GM19025 (cell line): ENCODE data around the gene ZNF319.

Experiments
- ATAC-seq: cut with Tn5 transposase; IDR thresholded peaks from one replicate; pipeline ENCODE4 v1.9.1; 2021; ENCODE audit warnings: mild to moderate bottlenecking, low read depth, moderate library complexity; ENCODE audit not compliant: unreplicated experiment

The ZNF319 gene

GRCh38 chr16:57998992-57999365 is 1.5 kb downstream of the ZNF319 start:
- ATAC-seq = no peak

GRCh38 chr16:57998486-57998885 is 2.0 kb downstream of the ZNF319 start:
- ATAC-seq = no peak

GRCh38 chr16:57997528-57998265 is 2.8 kb downstream of the ZNF319 start:
- no peak for ATAC-seq

GRCh38 chr16:57997176-57997527 is 3.3 kb downstream of the ZNF319 start:
- no peak for ATAC-seq

GRCh38 chr16:57996406-57997175 is 3.9 kb downstream of the ZNF319 start:
- ATAC-seq = no peak

GRCh38 chr16:57995721-57996405 is 4.6 kb downstream of the ZNF319 start:
- no peak for ATAC-seq

GRCh38 chr16:57994778-57995177 is 5.7 kb downstream of the ZNF319 start:
- no peak for ATAC-seq

GRCh38 chr16:57994361-57994760 is 6.1 kb downstream of the ZNF319 start:
- no peak for ATAC-seq

- ATAC-seq = no peak
Measured at GRCh38 chr16:57993897-57994296, 6.6 kb downstream of the ZNF319 start.

- no peak for ATAC-seq
Measured at GRCh38 chr16:57993438-57993837, 7.0 kb downstream of the ZNF319 start.

- no peak for ATAC-seq
Measured at GRCh38 chr16:57992084-57992483, 8.4 kb downstream of the ZNF319 start.

GRCh38 chr16:57991551-57992059 is 8.9 kb downstream of the ZNF319 start:
- ATAC-seq = no peak

- no peak for ATAC-seq
Measured at GRCh38 chr16:57988929-57989328, 11.5 kb downstream of the ZNF319 start.

GRCh38 chr16:57987441-57988177 is 12.9 kb downstream of the ZNF319 start:
- no peak for ATAC-seq

GRCh38 chr16:57986196-57986595 is 14.3 kb downstream of the ZNF319 start:
- ATAC-seq = no peak

GRCh38 chr16:57985204-57986181 is 15.0 kb downstream of the ZNF319 start:
- ATAC-seq = no peak

GRCh38 chr16:57984443-57985203 is 15.8 kb downstream of the ZNF319 start:
- peak; percentile 80 for ATAC-seq

- ATAC-seq = no peak
Measured at GRCh38 chr16:57982385-57982784, 18.1 kb downstream of the ZNF319 start.

GRCh38 chr16:57981636-57982035 is 18.8 kb downstream of the ZNF319 start:
- no peak for ATAC-seq
